ENCODE results near the gene SPTBN5. TPM values are rescaled to one million over a fixed set of nuclear protein-coding genes. Genes with fewer than 3 reads are reported as not detected.

Gene SPTBN5
- total RNA-seq, 1 experiment from 2014 or later = 0.84 TPM

DNA sequence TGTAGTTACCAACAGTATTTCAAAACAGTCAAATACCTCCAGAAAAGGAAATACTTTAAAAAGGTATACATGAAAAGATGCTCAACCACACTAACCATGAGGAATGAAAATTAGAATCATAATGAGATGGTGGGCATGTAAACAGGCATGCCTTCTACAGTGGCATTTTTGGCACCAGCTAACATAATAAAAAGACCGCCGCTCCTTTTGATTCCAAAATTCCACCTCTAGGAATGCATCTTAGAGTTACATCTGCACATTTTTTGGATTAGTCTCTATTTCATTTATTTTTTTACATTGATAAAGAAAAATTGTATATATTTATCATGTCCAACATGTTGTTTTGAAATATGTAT lies 37.0 kb upstream of the SPTBN5 start:
- intact Hi-C loops (cut with micrococcal nuclease) = loop anchor here (1.0 kb wide), 3 partner anchors 13 to 126 kb away; no protein-coding TSS in a partner anchor
- Histone ChIP-seq H3K79me2 (ENCODE audit: low read length) (peaks cover 67% of the 10 kb centered on the region), H3F3A (ENCODE audit: low read length, unreplicated experiment) (peaks cover 17% of the 10 kb centered on the region), H3K4me2 (ENCODE audit: low read length) (peak overlapping the region; percentile 67), H3K4me1 (ENCODE audit: insufficient read depth, low read length) (peaks cover 98% of the 10 kb centered on the region), H3K9ac (ENCODE audit: low read length) (peak overlapping the region; percentile 87), H4K20me1 (ENCODE audit: low read length) (no peaks in the 10 kb centered on the region), H3K27ac (ENCODE audit: low read length) (peak overlapping the region; percentile 97), H3K4me3 (ENCODE audit: low read length) (peak overlapping the region; percentile 12; the same call in 1 of the 2 replicates), H3K27me3 (ENCODE audit: low read length) (no peaks in the 10 kb centered on the region), H3K9me2 (replicated peaks; ENCODE audit: low read length) (no peaks in the 10 kb centered on the region), H3K9me3 (ENCODE audit: low read length) (no peaks in the 10 kb centered on the region), H2AFZ (ENCODE audit: low read length) (no peak overlapping the region), H3K36me3 (ENCODE audit: low read depth, low read length) (peaks cover 5% of the 10 kb centered on the region; the same call in 1 of the 2 replicates)
- BruUV-seq (replicated peaks) = no TSS peak
- TF ChIP-seq, protein P1, sequence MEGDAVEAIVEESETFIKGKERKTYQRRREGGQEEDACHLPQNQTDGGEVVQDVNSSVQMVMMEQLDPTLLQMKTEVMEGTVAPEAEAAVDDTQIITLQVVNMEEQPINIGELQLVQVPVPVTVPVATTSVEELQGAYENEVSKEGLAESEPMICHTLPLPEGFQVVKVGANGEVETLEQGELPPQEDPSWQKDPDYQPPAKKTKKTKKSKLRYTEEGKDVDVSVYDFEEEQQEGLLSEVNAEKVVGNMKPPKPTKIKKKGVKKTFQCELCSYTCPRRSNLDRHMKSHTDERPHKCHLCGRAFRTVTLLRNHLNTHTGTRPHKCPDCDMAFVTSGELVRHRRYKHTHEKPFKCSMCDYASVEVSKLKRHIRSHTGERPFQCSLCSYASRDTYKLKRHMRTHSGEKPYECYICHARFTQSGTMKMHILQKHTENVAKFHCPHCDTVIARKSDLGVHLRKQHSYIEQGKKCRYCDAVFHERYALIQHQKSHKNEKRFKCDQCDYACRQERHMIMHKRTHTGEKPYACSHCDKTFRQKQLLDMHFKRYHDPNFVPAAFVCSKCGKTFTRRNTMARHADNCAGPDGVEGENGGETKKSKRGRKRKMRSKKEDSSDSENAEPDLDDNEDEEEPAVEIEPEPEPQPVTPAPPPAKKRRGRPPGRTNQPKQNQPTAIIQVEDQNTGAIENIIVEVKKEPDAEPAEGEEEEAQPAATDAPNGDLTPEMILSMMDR (conservative IDR thresholded peaks at IDR 0.05; ENCODE audit: low read depth, low read length) = no peak
- no peak for TF ChIP-seq EZH2 (IDR thresholded peaks at IDR 0.05; ENCODE audit: low read length, unreplicated experiment)
- no peak for TF ChIP-seq EZH2phosphoT487 (IDR thresholded peaks at IDR 0.05; ENCODE audit: borderline replicate concordance, low read length)
- POLR2A ChIA-PET (ENCODE audit: unreplicated experiment) = interaction anchor here (0.7 to 1.4 kb wide), 2 partner anchors 9 to 42 kb away, joined by 7 to 9 read pairs; partner anchors contain the start of gene EHD4
- ATAC-seq (no peak), DNase-seq (no peak)
- CTCF ChIA-PET = interaction anchor here (0.9 kb wide), 1 partner anchor 42 kb away, joined by 5 read pairs; no protein-coding TSS in a partner anchor

DNA sequence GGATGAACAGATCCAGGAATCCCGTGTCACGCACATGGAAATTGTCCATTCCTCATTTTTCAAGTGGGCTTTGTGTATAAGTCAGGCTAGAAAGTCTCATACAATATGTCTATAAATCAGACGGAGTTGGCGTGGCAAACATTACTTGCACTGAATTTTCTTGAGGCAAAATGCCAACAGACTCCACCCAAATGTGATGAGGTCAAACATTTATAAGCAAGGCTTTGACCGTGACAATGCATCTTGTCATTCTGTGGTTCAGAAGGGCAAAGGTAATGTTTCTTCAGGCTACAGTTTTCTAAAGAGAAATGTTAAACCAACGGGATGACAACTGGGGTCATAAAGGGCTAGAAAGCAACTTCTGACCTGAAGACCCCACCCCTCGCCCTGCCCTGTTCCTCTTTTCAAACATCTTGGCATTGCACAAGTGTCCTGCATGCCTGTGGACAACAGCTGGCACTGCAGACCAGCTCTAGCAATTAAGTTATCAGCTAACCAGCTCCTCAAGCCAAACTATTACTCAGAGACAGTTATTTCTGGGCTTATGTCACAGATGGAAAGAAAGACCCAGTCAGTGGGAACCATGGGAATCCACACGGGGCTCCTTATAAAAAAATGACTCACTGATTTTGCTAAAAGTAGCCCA lies 36.5 kb upstream of the SPTBN5 start:
- H3K4me1 ChIP-seq (ENCODE audit: insufficient read depth, low read length) = peaks cover 93% of the 10 kb centered on the region
- peaks cover 17% of the 10 kb centered on the region for H3F3A ChIP-seq (ENCODE audit: low read length, unreplicated experiment)
- H3K9me2 ChIP-seq (replicated peaks; ENCODE audit: low read length) = no peaks in the 10 kb centered on the region
- H3K27ac ChIP-seq (ENCODE audit: low read length) = peak overlapping the region; percentile 97
- H3K9me3 ChIP-seq (ENCODE audit: low read length) = no peaks in the 10 kb centered on the region
- intact Hi-C loops (cut with micrococcal nuclease) = loop anchor here (1.0 kb wide), 3 partner anchors 14 to 127 kb away; no protein-coding TSS in a partner anchor
- no peak for TF ChIP-seq EZH2 (IDR thresholded peaks at IDR 0.05; ENCODE audit: low read length, unreplicated experiment)
- H3K79me2 ChIP-seq (ENCODE audit: low read length) = peaks cover 67% of the 10 kb centered on the region
- H2AFZ ChIP-seq (ENCODE audit: low read length) = no peak overlapping the region
- no peaks in the 10 kb centered on the region for H4K20me1 ChIP-seq (ENCODE audit: low read length)
- H3K36me3 ChIP-seq (ENCODE audit: low read depth, low read length) = peaks cover 8% of the 10 kb centered on the region
- H3K4me2 ChIP-seq (ENCODE audit: low read length) = peak overlapping the region; percentile 67
- no peaks in the 10 kb centered on the region for H3K27me3 ChIP-seq (ENCODE audit: low read length)
- peak overlapping the region; percentile 87 for H3K9ac ChIP-seq (ENCODE audit: low read length)
- ChIA-PET POLR2A (ENCODE audit: unreplicated experiment) (interaction anchor here (0.7 to 1.4 kb wide), 2 partner anchors 10 to 42 kb away, joined by 7 to 9 read pairs; partner anchors contain the start of gene EHD4), CTCF (interaction anchor here (0.9 kb wide), 1 partner anchor 43 kb away, joined by 5 read pairs; no protein-coding TSS in a partner anchor)
- DNase-seq = peak; percentile 98
- no TSS peak for BruUV-seq (replicated peaks)
- ATAC-seq = peak; percentile 47
- H3K4me3 ChIP-seq (ENCODE audit: low read length) = no peak overlapping the region; the same call in 1 of the 2 replicates

DNA sequence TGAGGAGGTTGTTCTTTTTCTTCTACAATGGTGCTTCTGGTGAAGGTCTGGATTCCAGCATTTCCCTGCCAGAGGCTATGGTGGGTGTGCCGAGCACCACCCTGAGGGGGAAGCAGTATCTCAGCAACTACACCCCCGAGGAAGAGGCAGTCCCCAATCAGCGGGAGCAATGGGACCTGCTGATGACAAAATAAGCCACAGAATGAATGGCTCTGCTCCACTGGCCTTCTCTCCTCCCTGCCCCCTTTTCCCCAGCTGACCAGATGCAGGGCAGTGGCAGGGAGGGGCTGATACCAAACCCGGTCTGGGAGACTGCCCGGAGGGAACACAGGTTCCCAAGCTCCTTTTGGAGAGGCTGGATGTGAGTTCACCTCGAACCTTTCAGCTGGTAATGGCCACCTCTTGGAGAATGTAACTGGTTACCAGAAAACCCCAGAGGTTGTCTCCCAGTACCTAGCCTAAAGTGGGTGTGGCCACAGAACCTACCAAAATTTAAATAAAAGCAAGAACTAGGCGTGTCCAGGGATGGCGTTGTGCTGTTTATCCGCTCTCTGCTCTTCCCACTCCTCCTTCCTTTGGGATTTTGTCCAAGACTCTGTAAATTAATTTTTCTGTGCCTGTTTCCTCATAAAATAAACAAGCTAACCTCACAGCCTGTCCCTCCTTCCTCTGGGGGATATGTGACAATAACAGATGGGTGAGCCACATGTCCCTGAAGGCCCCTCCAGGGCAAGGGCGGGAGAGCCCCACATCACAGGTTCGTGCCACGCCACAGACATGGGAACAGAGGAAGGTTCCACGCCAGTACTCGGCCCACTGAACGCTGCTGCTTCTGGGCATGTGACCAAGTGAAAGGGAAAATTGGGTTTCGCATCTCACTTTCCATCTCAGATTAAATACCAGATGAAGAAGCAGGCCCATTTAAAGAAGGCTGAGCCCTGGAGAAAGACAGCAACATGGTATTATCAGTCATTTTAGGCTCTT lies 35.1 kb upstream of the SPTBN5 start:
- H4K20me1 ChIP-seq (ENCODE audit: low read length) = no peaks in the 10 kb centered on the region
- no peaks in the 10 kb centered on the region for H3K9me3 ChIP-seq (ENCODE audit: low read length)
- H3K27ac ChIP-seq (ENCODE audit: low read length) = peak overlapping the region; percentile 97
- H3K4me1 ChIP-seq (ENCODE audit: insufficient read depth, low read length) = peaks cover 78% of the 10 kb centered on the region
- ChIA-PET CTCF (interaction anchor here (0.8 to 1.0 kb wide), 2 partner anchors 24 to 44 kb away, joined by 3 to 8 read pairs; partner anchors contain the start of gene EHD4), POLR2A (ENCODE audit: unreplicated experiment) (interaction anchor here (0.9 to 2.1 kb wide), 3 partner anchors 11 to 44 kb away, joined by 5 to 20 read pairs (median 7); partner anchors contain the start of gene EHD4)
- peaks cover 63% of the 10 kb centered on the region for H3K79me2 ChIP-seq (ENCODE audit: low read length)
- DNase-seq (peak; percentile 65), ATAC-seq (peak; percentile 10)
- peak overlapping the region; percentile 30 for H3K4me3 ChIP-seq (ENCODE audit: low read length)
- peaks cover 20% of the 10 kb centered on the region for H3K36me3 ChIP-seq (ENCODE audit: low read depth, low read length)
- peak overlapping the region; percentile 87 for H3K9ac ChIP-seq (ENCODE audit: low read length)
- intact Hi-C loops (cut with micrococcal nuclease) = no loop called here
- no peaks in the 10 kb centered on the region for H3K9me2 ChIP-seq (replicated peaks; ENCODE audit: low read length)
- H3F3A ChIP-seq (ENCODE audit: low read length, unreplicated experiment) = peaks cover 17% of the 10 kb centered on the region
- H3K27me3 ChIP-seq (ENCODE audit: low read length) = no peaks in the 10 kb centered on the region
- no peak overlapping the region for H2AFZ ChIP-seq (ENCODE audit: low read length)
- no peak for TF ChIP-seq EZH2 (IDR thresholded peaks at IDR 0.05; ENCODE audit: low read length, unreplicated experiment)
- TF ChIP-seq EZH2phosphoT487 (IDR thresholded peaks at IDR 0.05; ENCODE audit: borderline replicate concordance, low read length) = no peak
- TF ChIP-seq, protein P1 (conservative IDR thresholded peaks at IDR 0.05; ENCODE audit: low read depth, low read length) = no peak
- H3K4me2 ChIP-seq (ENCODE audit: low read length) = peak overlapping the region; percentile 67
- BruUV-seq (replicated peaks) = TSS peak; percentile 17

Data from PC-3 (cell line).